Esophagus muscularis mucosa (tissue), 3 donors: Measurements from ENCODE around the gene MRTFA.

Experiments used
- POLR2A ChIP-seq: fragments of 450-650 bp; IDR thresholded peaks from one replicate; pipeline ENCODE4 v1.6.1; 2017; ENCODE audit warnings: antibody characterized with exemption, moderate library complexity, mild to moderate bottlenecking, low read depth
- POLR2AphosphoS5 ChIP-seq, 2 donors: sonication (generic); formaldehyde crosslinking; IDR thresholded peaks; one replicate each; pipeline ENCODE4 v1.6.1; 2017; ENCODE audit warnings: antibody characterized with exemption in 2 of 2
- TF ChIP-seq, protein P1 (sequence below), 3 experiments: fragments of 200-600 bp in 2 of 3; fragments of 450-650 bp in 1 of 3; sonication (generic) in 2 of 3; IDR thresholded peaks; one replicate each; pipeline ENCODE4 v1.5.1; 2017 to 2019; ENCODE audit warnings: antibody characterized with exemption in 3 of 3, mild to moderate bottlenecking in 2 of 3, moderate library complexity in 1 of 3

GRCh38 chr22:40423310-40423688 is 213.2 kb downstream of the MRTFA start:
- TF ChIP-seq, protein P1, sequence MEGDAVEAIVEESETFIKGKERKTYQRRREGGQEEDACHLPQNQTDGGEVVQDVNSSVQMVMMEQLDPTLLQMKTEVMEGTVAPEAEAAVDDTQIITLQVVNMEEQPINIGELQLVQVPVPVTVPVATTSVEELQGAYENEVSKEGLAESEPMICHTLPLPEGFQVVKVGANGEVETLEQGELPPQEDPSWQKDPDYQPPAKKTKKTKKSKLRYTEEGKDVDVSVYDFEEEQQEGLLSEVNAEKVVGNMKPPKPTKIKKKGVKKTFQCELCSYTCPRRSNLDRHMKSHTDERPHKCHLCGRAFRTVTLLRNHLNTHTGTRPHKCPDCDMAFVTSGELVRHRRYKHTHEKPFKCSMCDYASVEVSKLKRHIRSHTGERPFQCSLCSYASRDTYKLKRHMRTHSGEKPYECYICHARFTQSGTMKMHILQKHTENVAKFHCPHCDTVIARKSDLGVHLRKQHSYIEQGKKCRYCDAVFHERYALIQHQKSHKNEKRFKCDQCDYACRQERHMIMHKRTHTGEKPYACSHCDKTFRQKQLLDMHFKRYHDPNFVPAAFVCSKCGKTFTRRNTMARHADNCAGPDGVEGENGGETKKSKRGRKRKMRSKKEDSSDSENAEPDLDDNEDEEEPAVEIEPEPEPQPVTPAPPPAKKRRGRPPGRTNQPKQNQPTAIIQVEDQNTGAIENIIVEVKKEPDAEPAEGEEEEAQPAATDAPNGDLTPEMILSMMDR (IDR thresholded peaks at IDR 0.05): no peak
- TF ChIP-seq POLR2A: no peak
- TF ChIP-seq POLR2AphosphoS5 (IDR thresholded peaks at IDR 0.05): no peak
